HL-60 (cell line): ENCODE measurements around the gene ZER1.

Source experiments
- CTCF ChIP-seq: IDR thresholded peaks from one replicate; pipeline ENCODE4 v1.5.1; 2011; ENCODE audit warnings: low read length, control low read depth, inconsistent platforms; ENCODE audit not compliant: insufficient read depth
- POLR2AphosphoS5 ChIP-seq: IDR thresholded peaks from 2 replicates; pipeline ENCODE4 v1.6.1; 2012; ENCODE audit warnings: low read depth
- SPI1 ChIP-seq: IDR thresholded peaks from 2 replicates; pipeline ENCODE4 v1.6.1; 2012; ENCODE audit warnings: low read depth, mild to moderate bottlenecking, borderline replicate concordance
- TF ChIP-seq, protein P1 (sequence below): IDR thresholded peaks from 2 replicates; pipeline ENCODE4 v1.6.1; 2012; ENCODE audit warnings: low read depth; ENCODE audit not compliant: insufficient replicate concordance

DNA sequence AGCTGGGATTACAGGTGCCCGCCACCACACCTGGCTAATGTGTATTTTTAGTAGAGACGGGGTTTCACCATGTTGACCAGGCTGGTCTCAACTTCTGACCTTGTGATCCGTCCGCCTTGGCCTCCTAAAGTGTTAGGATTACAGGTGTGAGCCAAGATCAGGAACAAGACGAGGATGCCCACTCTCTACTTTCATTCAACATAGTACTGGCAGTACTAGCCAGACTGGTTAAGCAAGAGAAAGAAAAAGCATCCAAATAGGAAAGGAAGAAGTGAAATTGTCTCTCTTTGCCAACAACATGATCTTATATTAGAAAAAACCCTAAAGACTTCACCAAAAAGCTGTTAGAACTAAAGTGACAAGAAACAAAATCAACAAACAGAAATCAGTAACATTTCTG is 39.1 kb upstream of the ZER1 start:
- TF ChIP-seq CTCF (no peak), SPI1 (no peak), POLR2AphosphoS5 (no peak)
- TF ChIP-seq, protein P1, sequence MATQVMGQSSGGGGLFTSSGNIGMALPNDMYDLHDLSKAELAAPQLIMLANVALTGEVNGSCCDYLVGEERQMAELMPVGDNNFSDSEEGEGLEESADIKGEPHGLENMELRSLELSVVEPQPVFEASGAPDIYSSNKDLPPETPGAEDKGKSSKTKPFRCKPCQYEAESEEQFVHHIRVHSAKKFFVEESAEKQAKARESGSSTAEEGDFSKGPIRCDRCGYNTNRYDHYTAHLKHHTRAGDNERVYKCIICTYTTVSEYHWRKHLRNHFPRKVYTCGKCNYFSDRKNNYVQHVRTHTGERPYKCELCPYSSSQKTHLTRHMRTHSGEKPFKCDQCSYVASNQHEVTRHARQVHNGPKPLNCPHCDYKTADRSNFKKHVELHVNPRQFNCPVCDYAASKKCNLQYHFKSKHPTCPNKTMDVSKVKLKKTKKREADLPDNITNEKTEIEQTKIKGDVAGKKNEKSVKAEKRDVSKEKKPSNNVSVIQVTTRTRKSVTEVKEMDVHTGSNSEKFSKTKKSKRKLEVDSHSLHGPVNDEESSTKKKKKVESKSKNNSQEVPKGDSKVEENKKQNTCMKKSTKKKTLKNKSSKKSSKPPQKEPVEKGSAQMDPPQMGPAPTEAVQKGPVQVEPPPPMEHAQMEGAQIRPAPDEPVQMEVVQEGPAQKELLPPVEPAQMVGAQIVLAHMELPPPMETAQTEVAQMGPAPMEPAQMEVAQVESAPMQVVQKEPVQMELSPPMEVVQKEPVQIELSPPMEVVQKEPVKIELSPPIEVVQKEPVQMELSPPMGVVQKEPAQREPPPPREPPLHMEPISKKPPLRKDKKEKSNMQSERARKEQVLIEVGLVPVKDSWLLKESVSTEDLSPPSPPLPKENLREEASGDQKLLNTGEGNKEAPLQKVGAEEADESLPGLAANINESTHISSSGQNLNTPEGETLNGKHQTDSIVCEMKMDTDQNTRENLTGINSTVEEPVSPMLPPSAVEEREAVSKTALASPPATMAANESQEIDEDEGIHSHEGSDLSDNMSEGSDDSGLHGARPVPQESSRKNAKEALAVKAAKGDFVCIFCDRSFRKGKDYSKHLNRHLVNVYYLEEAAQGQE = no peak
